Measurements from ENCODE around the gene ZBTB40.

DNA sequence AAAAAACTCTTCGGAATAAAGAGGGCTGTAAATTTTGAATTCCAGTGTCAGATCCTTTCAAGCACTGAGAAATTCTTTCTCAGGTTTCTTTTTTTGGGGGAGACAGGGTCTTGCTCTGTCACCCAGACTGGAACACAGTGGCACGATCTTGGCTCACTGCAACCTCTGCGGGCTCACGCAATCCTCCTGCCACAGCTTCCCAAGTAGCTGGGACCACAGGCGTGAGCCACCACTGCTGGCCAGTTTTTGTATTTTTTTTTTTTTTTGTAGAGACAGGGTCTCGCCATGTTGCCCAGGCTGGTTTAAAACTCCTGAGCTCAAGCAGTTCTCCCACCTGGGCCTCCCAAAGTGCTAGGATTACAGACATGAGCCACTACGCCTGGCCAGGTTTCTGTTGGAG, 76.8 kb downstream of the ZBTB40 start:
- TF ChIP-seq, protein P1, sequence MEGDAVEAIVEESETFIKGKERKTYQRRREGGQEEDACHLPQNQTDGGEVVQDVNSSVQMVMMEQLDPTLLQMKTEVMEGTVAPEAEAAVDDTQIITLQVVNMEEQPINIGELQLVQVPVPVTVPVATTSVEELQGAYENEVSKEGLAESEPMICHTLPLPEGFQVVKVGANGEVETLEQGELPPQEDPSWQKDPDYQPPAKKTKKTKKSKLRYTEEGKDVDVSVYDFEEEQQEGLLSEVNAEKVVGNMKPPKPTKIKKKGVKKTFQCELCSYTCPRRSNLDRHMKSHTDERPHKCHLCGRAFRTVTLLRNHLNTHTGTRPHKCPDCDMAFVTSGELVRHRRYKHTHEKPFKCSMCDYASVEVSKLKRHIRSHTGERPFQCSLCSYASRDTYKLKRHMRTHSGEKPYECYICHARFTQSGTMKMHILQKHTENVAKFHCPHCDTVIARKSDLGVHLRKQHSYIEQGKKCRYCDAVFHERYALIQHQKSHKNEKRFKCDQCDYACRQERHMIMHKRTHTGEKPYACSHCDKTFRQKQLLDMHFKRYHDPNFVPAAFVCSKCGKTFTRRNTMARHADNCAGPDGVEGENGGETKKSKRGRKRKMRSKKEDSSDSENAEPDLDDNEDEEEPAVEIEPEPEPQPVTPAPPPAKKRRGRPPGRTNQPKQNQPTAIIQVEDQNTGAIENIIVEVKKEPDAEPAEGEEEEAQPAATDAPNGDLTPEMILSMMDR (IDR thresholded peaks at IDR 0.05) = no peak
- TF ChIP-seq POLR2A (IDR thresholded peaks at IDR 0.05) = no peak

Measured in Peyer's patch (tissue), 4 donors.